Endothelial cell of umbilical vein (primary cell): ENCODE results near the gene MFNG.

ENCODE experiments used
- CTCF ChIP-seq, 2 donors: IDR thresholded peaks; 1 replicate in 1 of 2; 2 replicates in 1 of 2; pipeline ENCODE4 v1.5.1; 2011; ENCODE audit warnings: low read length in 2 of 2, mild to moderate bottlenecking in 2 of 2, moderate library complexity in 2 of 2, control low read depth in 1 of 2, inconsistent platforms in 1 of 2, low read depth in 1 of 2; ENCODE audit not compliant: insufficient read depth in 1 of 2; ENCODE audit errors: extremely low read depth in 1 of 2
- EZH2 ChIP-seq: IDR thresholded peaks from 2 replicates; pipeline ENCODE4 v1.6.1; 2012; ENCODE audit warnings: borderline replicate concordance, low read depth, mild to moderate bottlenecking, moderate library complexity, low read length, inconsistent platforms; ENCODE audit not compliant: severe bottlenecking
- FOS ChIP-seq: IDR thresholded peaks from 2 replicates; pipeline ENCODE4 v1.6.1; 2011; ENCODE audit warnings: mild to moderate bottlenecking, low read length, moderate library complexity, borderline replicate concordance; ENCODE audit not compliant: insufficient read depth
- JUN ChIP-seq: IDR thresholded peaks from 2 replicates; pipeline ENCODE4 v1.6.1; 2011; ENCODE audit warnings: borderline replicate concordance, low read depth; ENCODE audit not compliant: insufficient read length, insufficient read depth
- MAX ChIP-seq: IDR thresholded peaks from 2 replicates; pipeline ENCODE4 v1.6.1; 2011; ENCODE audit not compliant: insufficient read depth, insufficient read length
- POLR2A ChIP-seq: IDR thresholded peaks from 2 replicates; pipeline ENCODE4 v1.6.1; 2012; ENCODE audit warnings: low read depth, mild to moderate bottlenecking, control low read depth, low read length
- POLR2AphosphoS5 ChIP-seq: IDR thresholded peaks from 2 replicates; pipeline ENCODE4 v1.6.1; 2012; ENCODE audit warnings: low read depth, mild to moderate bottlenecking, control low read depth, low read length, moderate library complexity; ENCODE audit not compliant: insufficient read depth

- no peak for TF ChIP-seq EZH2
- TF ChIP-seq POLR2A, result no peak
- TF ChIP-seq POLR2AphosphoS5, result no peak
- no peak for TF ChIP-seq CTCF (IDR thresholded peaks at IDR 0.05; ENCODE audit: extremely low read depth in 1 of 2, insufficient read depth in 1 of 2, low read depth in 1 of 2, low read length in 2 of 2)
- TF ChIP-seq JUN, result no peak
- TF ChIP-seq MAX, result no peak
- no peak for TF ChIP-seq FOS
Observed at GRCh38 chr22:37491106-37491505, 4.9 kb upstream of the MFNG start.
